Stimulated activated CD8-positive, alpha-beta memory T cell treated with anti-CD3 and anti-CD28 coated beads, Interleukin-4, amount 100 ng/mL, for 1 hour (primary cell): ENCODE results near the gene SIX1.

ENCODE experiments used
- DNase-seq, 2 donors: peaks; one replicate each; pipeline ENCODE4 v3.0.0-alpha.2; 2020; ENCODE audit warnings: low read depth in 2 of 2, low spot score in 1 of 2

SIX1 gene

DNA sequence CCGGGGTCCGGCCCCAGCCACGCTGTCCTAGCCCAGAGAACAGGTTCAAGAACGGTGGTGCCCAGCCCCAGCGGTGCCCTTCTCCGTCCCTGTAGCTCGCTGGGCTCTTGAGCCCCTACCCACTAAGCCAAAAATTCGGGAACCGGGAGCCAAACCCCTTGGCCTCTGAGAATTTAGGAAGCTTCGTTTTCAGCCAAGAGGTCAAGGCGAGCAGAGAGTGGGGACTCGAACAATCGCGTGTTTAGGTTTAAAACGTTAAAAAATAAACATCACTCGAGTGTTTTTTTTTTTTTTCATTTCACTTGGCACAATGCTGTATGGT lies 6.2 kb downstream of the SIX1 start:
- no peak for DNase-seq

DNA sequence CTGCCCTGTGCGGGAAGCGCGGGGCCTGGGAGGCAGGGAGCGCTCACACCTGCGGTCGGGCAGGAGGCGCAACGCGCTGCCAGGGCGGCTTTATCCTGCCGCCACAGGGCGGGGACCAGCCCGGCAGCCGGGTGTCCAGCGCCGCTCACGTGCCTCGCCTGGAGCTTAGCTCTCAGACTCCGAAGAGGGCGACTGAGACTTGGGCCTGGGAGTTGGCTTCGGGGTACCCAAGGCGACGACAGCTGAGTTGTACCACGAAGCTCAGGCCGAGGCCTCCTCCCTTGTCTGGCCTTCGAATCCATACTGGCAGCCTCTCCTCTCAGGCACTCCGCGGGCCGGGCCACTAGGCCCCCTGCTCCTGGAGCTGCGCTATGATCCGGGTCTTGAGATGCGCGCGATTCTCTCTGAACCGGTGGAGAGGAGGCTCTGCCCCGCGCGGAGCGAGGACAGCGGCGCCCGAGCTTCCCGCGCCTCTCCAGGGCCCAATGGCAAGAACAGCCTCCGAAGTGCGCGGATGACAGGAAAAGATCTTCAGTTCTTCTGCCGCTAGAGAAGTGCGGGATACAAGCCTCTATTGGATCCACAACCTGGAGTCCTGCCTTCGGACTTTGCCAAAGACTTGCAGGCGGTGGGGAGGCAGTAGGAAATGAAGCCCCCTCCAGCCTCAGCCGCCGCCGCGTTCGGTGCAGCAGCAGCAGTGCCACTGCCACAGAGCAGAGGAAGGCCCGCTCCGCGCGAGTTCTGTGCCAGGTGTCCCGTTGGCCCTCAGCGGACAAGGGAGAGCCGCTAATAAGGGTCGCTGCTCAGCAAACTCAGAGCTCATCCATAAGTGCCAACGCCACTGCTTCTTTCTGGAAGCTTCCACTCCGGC lies 6.8 kb downstream of the SIX1 start:
- no peak for DNase-seq

DNA sequence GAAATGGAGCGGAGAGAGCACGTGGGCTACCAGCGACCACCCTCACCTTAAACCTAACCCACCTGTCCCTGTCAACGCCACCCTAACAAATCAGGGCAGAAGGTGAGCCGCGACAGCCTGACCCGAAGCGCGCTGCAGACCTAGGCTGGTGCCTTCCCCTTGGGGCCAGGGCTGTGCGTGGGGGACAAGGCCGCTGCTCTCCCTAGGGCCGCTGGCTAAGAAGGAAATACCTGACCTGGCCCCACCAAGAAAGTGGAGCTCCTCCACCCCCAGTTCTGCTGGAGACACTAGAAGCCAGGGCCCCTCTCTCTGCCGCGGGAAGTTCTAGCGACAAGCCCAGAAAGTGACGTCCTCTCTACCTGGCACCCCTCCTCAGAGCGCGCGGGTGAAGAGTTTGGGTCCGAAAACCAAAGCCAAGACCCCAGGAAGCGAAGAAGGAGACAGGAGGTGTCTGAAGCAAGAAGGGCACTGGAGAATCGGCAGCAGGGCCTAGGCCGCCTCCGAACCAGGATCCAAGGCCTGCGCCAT lies 7.5 kb downstream of the SIX1 start:
- no peak for DNase-seq

DNA sequence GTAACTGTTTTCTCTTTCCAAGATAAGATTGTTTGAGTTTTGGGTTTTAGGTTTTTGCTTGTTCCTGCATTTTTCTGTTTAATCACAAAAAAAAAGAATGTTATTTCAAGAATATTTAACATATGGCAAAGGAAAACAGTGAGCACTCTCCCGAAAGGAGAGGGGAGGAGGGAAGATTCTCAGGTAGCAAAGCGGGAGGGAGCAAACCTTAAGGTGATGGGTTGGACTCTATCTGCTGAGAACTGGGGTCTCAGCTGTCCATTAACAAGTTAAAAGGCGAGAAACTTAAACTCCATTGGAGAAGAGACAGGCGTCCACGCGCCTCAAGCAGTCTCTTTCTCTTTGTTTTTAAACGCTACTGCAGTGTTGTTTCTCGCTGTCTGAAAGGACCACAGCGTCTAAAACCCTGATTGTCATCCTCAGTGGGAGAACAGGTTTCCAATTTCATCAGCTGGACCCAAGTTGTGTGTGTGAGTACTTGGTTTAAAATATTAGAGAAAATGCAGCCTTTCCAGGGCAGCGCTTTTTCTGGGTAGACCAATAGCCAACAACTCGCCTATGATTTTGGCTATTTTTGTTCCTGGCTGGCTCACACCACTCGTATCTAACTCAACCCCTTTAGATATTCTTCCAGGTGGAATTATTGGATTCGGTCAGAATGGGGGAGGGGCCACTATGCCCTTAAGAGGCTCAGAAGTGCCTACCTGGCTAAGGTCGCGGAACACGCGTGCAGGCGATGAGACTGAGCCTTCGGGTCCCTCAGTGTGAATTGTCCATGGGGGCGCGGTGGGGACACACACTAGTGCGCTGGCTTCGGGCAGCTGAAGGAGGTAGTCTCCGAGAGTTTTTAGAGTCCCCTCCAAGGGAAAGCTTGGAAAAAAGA lies 8.2 kb downstream of the SIX1 start:
- DNase-seq, result no peak

DNA sequence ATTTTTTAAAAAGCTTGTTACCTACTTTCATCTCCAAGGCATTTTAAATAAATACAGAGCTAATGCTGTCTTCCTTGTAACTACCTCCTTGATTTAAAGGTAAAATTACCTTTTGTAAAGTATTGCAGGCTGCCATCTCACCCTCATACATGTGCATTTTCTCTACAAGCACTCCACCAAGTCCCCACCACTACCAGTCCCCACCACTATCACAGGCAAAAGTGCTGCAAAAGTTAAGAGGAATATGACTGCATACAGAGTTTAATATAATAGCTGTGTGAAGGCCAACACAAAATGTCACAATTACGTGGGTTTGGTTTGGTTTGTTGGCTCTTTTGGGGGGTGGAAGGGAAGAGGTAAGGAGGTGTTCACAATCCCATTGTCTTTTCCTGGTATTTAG lies 9.6 kb downstream of the SIX1 start:
- DNase-seq, result no peak

DNA sequence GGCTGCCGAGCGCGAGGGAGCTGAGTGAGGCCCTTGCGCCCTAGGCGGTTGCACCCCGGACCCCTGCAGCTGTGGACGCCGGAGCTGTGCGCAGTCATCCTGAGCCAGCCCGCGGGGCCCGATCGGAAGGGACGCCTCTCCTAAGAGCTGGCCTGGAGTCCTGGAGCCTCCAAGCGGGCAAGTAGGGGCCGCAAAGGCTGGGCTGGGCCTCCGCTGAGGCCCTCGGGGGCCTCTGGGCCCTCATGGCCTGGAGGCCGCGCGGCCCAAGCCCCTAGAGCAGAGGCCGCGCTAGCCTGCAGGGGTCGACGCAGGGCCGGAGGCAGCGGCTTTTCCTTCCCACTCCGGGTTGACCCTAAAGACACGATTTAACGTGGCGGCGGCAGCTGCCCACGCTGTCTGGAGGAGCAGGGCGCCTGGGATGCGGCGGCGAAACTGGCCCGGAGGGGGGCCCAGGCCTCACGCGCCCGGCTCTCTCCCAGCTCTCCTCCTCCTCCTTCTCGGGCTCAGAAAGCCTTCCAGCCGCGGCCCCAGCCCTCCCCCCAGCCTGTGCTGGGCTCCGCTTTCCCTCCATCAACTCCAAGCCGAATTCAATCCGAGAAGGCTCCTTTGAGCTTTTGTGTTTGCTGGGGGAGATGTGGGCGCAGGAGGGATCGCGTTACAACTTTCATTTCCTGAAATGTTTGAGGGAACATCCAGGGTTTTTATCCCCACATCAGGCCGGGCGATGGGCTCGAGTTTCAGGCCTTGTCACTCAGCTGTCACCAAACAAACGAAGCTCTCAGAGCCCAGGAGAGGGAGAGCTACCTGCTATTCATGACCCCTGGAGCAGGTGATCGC lies 11.6 kb downstream of the SIX1 start:
- DNase-seq, result no peak

DNA sequence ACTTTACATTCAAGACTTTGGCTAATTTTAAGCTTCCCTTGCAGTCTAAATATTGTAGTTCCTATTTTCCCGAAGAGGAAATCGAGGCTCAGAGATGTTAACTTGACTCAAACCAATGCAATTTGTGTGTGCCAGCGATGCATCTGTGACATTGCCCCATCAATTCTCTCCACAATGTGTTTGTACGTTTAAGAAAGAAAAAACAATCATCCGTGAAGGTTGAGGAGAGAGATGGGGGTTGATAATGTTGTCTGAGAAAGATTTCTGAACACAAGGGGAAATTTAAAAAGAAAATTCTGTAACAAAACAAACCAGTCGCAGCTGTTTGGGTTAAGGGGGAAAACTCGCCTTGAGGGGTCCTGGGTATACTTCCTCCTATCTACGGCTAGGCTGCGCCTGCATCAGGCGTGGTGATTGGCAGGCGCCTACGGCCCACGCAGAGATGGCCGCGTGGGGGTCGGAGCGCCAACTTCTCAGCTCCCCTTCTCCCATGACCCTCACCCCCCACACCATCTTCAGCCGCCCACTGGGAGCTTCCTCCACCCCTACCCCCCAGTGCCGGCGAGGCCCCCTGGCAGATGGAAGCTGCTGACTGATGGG lies 12.3 kb downstream of the SIX1 start:
- no peak for DNase-seq

DNA sequence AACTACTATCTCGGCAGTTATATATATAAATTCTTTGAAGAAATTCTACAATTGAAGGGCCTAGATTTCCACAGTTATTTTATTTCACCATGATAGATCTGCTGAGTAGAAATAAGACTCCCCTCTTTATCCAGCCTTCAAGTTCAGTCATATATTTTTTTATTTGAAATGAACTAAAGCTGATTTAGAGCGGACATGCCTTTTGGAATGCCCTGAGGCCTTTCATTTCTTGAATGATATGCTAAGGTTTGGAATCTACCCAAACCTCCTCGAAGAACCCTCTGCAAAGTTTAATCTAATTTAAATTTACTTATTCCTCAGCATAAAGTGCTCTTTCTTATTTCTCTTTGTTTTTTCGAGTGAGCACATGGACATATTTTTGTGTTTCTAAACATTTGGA lies 15.1 kb downstream of the SIX1 start:
- DNase-seq, result no peak

DNA sequence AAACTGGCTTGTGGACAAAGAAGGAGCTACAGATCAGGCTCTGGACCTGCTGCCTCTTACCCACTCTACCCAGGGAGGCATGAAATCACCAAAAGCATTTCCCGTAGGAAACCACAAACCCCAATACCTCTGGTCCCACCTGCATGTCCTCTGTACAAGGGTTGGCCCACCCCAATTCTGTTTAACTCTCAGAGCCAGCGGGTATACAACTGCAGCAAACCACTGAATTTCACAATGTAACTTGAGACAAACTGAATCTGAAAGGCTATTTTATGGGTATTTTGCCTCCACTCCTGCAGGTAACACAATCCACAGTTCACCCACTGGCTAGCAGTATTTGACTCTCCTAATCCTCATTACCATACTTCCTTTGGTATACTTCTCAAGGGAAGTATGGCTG lies 16.5 kb downstream of the SIX1 start:
- DNase-seq, result no peak

DNA sequence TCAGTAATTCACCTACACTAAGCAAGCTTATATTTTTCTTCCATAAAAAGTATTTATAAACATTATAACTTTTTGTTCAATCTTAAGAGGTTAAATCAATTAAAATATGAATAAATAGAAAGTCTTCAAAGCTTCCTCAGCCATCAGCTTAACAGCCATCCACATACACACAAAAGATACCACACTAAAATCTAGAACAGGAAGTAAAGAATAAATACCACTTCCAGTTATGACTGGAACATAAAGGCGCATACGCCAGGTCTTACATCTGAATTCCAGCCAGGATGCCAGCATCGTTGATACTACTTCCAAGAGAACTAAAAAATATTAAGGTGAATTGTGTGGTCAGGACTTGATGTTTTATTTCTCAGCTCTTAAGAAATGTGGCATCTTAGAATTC lies 17.0 kb downstream of the SIX1 start:
- DNase-seq, result no peak

DNA sequence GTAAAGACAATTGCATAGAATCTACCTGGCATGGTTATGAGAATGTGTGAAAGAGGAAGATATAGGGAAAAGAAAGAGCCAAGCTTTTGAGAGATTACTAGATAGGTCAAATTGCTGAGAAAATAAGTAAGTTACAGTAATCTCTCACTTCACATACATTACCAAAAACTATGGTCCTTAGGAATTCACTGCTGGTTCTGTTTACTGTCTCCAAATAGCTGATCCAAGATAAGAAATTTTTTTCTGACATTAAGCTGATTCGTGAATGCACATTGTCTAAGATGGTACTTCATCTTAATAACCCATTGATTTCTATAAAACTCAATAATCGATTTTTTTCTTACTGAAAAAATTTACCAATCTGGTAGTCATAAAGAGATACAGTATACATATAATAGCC lies 17.4 kb downstream of the SIX1 start:
- no peak for DNase-seq

DNA sequence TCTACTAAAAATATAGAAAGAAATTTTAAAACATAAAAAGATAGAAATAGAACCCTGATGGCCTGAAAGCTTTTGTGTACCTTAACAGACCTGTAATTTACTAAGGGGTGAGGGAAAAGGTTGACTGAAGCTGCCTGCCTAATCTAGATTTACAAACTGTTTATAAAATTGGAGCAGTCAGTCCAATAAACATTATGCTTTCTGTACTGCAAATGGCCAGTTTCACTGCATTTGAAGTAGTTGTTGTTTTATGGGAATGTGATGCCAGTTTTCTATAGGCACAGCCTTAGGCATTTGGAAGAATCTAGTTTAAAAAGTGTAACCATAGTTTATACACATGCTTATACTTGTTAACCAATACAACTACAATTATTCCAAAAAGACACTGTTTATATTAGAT lies 19.1 kb downstream of the SIX1 start:
- no peak for DNase-seq

DNA sequence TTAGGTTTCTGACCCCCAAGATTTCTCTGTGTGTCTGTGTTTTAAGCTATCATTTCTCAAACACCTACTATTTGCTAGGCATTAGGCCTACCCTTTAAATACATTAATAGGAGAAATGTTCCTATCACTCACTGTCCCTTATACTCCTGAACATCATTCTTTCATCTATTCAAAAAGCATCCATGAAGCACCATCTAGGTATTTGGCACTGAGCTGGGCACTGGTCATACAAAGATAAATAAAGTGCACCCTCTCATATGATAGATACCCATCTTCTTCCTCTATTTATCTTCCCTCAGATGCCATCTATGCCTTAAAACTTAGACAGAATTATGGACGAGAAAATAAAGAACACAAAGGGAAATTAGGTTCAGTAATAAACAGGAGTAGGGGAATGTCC lies 20.4 kb downstream of the SIX1 start:
- no peak for DNase-seq

DNA sequence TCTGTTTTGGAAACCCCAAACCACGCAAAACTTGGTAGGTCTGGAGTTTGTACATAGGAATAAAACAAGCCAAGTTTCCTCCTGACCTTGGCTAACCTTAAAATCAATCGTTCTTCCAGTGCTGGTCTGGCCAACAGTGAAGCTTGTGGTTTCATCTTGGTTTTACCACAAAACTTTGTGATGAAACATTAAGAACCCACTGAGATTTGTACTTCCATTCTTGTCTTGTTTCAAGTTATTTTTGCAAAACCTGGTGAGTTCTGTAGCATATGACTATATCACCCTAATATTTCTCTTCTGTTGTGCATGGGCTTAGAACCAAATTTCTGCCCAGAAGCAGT lies 26.4 kb downstream of the SIX1 start:
- no peak for DNase-seq

DNA sequence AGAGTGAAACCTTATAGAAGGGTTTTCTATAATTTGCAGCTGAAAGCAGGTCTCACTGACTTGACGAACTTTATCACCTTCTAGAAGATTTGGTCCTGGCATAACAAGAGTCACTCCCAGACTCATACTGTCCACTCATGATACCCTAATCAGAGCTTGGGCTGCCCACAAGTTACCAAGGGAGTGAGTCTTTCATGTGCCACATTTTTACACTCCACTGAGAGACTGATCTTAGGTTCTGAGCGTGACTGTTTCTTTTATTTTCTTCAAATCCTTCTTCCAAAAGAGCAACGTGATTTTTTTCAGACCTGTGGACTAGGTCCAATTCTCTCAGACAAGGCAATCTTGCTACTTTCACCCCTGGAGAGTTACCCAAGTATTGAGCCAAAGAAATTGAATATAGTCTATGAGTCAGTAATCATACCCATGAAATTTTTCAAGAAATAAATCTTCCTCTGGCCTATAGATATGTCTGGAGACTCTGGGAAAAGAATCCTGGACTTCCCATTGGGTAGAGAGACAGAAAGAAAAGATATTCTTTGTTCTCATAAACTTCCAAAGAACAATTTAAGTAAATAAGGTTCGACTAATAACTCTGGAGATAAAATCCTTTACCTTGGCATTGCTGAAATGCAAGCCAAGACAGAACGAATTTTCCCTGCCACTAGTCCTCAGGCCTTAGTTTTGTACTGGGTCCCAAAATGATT lies 26.9 kb downstream of the SIX1 start:
- no peak for DNase-seq

DNA sequence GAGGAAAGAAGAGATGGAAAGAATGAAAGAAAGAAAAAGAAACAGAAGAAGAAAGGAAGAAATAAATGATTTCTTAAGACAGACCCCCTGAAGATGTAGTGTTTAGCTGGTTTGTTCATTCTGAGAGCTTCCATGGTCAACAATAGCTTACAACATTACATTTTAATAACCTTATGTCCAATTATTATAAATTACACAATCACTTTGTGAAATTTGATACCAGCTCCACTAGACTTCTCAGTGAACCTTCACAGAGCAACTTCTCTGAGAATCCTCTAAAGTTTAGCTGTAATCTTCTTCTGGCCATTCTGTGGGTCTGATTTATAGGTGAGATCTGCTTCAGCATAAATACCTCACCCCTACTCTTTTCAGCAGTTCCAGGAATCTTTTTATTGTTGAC lies 27.9 kb downstream of the SIX1 start:
- no peak for DNase-seq

DNA sequence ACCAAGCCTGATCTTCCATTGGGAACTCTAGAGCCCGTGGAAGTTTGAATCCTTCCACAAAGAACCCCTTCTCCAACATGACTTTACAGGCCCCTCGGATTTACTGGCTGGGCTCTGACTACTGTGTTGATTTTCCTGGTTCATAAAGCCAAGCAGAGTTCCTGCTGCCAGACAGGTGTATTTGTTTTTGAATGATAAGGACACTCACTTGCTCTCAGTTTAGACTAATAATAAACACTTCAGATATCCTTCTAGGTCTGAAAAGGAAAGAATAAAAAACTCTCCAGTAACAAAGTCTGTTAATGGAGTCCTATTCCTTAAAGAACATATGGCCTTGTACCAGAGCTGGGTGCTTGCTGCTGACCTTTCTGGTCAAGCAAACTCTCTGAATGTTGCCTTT lies 31.0 kb downstream of the SIX1 start:
- no peak for DNase-seq

DNA sequence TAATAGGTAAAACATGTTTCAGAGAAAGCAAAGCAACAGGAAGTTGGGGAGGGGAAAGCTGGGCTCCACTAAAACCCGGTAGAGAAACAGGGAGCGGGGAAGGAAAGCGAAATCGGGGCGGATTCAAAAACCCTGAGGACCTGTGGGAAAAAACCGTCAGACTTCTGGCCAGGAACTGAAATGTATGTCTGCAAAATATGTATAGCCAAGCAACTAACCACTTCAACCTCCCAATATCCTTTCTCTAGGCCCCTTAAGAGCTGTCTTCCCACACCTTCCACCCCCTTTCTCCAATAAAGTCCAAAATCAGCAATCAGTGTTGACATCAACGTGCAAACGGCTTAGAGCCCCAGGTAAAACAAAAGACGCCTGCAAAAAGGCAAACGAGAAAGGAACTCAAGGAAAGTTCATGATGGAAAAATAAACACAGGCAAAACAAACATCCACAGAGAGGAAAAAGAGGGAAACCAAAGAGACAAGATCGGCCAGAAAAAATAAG lies 32.8 kb downstream of the SIX1 start:
- DNase-seq, result no peak

DNA sequence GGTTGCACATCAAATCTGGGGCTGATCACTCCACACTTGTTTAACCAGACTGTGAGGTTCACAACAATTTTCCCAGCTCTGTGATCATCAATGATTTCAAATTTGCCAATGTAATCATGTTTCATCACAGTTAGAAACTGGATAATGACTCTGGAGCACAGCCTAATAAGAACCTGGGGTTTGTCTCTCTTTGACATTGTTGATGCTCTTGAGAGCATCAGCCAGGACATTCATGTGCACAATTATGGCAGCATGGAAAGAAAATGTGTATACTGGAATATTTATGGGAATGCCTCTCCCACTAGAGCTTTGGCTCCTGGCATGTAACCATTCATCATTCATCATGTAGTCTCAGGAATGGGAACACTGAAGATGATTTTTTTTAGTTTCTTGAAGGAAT lies 47.0 kb downstream of the SIX1 start:
- DNase-seq, result no peak

DNA sequence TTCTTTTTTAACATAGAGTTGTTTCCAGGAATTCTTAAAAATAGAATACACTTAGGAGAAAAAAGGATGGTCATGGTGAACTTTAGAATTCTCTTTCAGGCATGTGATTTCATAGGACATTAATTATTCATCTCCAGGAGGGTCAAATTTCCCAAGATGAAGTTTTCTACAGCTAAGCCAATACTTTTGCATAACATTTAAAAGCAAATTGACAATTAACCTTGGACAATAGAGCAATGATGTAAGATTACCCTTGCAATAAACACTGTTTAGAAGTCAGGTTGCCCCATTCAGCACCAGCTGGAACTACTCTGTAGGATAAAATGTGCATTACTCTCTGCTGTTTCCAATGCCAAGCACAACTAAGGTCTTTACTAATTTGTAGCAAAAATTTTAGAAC lies 49.5 kb downstream of the SIX1 start:
- no peak for DNase-seq
